HG03135 (cell line): ENCODE results near the gene NYAP2.

Experiments used
- ATAC-seq: cut with Tn5 transposase; IDR thresholded peaks from one replicate; pipeline ENCODE4 v1.9.1; 2021; ENCODE audit warnings: mild to moderate bottlenecking, moderate library complexity; ENCODE audit not compliant: unreplicated experiment

The NYAP2 gene

DNA sequence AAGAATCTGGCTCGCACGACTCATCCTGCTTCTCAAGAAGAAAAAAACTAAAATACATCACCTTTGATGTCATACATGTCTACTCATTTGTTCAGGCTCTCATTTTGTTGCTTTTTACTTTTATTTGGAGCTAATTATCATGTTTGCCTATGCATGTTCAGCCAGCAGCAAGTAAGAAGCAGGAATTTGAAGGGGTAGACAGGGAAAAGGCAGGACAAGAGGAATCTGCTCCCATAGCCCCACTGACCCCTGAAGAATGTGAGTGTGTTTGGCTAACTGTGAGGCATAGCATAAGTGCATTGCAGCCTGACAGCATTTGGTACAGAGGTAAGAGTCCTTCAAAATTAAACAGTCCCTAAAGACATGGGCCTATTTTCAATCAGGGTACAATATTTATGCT lies 72.7 kb downstream of the NYAP2 start:
- no peak for ATAC-seq

- no peak for ATAC-seq
Measured at GRCh38 chr2:225479386-225479785, 79.9 kb downstream of the NYAP2 start.

DNA sequence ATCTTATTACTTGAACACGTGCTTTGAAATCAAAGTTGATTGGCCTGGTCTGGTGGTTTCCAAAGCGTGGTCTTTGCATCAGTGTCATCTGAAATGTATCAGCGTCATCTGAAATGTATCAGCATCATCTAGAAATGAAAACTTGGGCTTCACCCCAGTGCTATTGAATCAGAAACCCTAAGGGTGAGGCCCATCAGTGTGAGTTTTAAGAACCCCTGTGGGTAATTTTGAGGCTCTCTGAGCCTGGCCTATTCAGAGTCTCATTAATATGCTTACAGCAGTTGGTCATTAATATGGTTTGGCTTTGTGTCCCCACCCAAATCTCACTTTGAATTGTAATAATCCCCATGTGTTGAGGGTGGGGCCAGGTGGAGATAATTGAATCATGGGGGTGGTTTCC lies 85.2 kb downstream of the NYAP2 start:
- no peak for ATAC-seq

DNA sequence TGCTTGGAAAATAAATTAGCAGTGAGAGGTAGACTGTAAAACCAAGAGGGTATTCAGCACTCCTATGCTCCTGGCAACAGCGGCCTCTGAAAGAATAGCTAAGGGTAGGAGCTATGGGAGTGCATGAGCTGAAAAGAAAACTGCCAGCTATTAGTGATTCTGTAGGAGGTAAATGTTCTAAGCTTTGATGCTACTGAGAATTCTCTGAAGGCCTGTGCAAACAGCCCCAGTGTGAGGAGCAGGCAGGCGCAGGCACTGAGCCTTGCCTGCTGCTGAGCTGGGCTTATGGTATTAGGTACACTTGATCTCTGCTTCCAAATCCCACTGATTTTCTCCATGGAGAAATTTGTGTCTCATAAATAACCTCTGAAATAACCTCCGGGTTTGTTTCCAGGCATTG lies 86.7 kb downstream of the NYAP2 start:
- no peak for ATAC-seq

GRCh38 chr2:225487878-225488416 lies 88.4 kb downstream of the NYAP2 start:
- no peak for ATAC-seq

GRCh38 chr2:225488743-225489142 lies 89.2 kb downstream of the NYAP2 start:
- no peak for ATAC-seq

- ATAC-seq = no peak
Measured at GRCh38 chr2:225493420-225494099, 94.0 kb downstream of the NYAP2 start.

DNA sequence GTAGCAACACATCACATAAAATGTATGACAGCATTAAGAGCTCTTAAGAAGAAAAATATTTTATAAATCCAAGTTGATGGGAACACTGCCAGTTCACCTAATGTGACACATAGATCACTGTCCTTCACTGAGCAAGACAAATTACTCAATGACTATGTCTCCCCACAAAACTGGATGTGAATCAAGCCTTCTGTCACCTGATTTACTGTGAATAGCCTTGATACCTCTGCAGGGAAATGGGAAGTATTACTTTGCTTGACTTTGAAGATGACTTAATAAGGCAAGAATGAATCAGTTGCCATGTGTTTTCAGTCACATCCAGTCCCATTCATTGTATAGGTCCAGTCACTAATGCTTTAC lies 94.6 kb downstream of the NYAP2 start:
- ATAC-seq = no peak

GRCh38 chr2:225495706-225496105 lies 96.2 kb downstream of the NYAP2 start:
- no peak for ATAC-seq

DNA sequence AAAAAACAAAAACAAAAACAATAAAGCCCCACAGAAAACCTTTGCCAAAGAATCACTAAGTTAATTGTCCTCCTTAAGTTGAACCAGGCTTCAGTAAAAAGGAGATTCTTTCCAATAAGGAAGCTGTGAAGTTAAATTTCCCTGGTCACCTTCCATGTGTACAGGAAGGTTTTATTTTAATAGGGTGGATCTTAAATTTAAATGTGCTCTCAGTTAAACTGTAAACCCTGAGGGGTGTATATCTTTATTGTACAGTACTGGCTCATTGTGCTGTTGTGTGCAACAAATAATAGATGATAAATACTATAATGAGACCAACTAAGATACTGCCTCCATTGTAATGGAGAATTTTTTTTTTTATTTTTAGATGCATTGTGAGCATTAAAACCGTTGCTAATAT lies 97.1 kb downstream of the NYAP2 start:
- no peak for ATAC-seq

- ATAC-seq = no peak
Measured at GRCh38 chr2:225497166-225497565, 97.7 kb downstream of the NYAP2 start.

- no peak for ATAC-seq
Measured at GRCh38 chr2:225501022-225501421, 101.5 kb downstream of the NYAP2 start.

DNA sequence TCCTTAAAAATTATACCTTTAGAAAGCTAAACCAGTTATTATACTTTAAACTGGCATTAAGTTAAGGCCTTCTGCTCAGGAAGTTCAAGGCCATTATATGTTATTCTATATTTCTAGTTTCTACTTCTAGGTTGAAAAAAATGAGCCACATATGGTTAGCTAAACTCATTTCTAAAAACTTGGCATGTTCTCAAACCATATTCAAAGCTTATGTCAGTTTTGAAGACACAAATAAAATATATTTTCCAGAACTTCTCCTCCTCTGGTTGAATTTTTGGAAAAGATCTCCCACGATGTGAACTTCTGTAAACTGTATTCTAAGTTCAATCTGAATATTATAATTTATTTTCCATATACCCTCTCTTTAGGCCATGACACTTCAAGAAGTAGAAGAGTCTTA lies 103.5 kb downstream of the NYAP2 start:
- no peak for ATAC-seq

DNA sequence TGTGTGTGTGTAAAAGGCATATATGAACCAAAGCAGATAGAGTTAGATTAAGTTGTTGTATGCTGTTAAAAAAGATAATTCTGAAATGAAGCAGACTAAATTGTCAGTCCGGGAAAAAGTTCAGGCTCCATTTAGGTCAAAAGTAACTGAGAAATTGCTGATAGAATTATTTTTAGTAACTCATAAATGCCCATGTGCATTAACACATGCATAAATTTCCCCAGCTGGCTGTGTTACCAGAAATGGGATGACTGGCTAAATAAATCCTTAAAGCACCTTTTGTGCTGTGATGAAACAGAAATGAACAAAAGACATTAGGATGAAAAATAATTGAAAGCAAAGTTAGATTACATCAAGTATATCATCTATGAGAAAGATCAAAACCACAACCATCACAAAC lies 111.3 kb downstream of the NYAP2 start:
- ATAC-seq = no peak

DNA sequence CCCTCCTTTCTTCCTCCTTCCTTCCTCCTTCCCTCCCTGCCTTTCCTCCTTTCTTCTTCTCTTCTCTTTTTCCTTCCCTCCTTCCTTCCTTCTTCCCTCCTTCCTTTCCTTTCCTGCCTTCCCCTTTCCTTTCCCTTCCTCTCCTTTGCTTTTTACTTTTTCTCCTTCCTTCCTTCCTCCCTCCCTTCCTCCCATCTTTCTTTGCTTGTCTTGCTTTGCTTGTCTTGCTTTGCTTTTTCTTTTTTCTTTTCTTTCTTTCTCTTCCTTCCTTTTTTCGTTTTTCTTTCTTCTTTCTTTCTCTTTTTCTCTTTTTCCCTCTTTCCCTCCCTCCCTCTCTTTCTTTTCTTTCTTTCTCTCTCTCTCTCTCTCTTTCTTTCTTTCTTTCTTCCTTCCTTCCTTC lies 113.0 kb downstream of the NYAP2 start:
- no peak for ATAC-seq

DNA sequence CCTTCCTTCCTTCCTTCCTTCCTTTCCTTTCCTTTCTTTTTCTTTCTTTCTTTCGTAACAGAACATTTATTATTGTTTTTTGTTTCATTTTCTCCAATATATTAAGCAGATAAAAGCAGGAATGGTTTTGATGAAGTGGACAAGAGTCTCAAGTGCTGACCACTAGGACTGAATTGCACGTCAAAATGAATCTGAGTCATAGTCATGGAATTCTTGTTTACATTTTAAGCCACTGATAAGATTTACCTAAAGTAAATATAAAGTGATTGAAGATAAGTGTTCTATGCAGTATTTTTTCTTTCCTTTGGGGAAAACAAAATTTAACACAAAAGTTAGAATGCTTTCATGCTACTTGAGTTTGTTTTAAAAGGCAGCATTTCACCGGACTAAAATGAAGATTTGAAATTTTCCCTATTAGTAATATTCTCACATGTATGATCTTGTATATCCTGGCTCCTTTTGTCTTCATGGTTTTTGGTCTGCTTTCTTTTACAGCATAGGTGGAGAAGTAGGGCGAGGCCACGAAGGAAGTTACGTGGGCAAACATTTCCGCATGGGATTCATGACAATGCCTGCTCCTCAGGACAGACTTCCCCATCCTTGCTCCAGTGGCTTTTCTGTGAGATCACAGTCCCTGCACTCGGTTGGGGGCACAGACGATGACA lies 113.5 kb downstream of the NYAP2 start:
- no peak for ATAC-seq

DNA sequence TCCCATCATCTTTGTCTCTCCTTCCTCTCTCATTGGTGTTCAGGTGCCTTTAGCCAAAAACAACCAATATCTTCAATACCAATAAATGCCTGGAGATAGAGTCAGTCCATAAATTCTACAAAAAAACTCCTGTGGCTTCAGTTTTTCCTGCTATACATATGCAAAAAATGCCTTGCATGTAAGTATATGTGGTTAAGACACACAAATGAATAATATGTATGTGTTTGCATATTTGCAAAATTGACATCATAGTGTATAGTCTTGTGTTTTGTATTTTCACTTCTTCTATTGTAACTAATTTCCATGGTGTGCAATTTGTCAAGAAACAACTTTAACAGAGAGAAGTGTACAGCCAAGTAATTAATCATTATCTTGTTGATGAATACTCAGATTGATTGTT lies 115.5 kb downstream of the NYAP2 start:
- ATAC-seq = no peak

GRCh38 chr2:225526760-225527390 lies 127.4 kb downstream of the NYAP2 start:
- ATAC-seq = no peak

DNA sequence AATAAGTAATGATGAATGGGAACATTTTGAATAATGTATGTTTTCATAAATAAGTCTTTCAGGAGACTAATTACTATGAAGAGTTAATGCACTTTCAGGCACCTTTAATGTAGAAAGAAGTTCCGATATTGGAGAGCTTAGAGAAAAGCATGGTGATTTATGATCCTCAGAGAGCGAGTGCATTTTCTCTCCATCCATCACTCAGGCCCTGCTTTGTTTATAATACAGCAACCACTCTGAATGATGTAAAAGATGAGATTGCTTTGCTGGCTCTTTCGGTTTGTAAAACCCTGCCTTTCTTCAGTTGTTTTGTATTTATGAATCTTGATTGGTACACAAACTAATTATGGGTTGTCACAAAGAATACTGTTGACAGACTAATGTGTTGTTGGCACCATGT lies 132.0 kb downstream of the NYAP2 start:
- ATAC-seq = no peak

- no peak for ATAC-seq
Measured at GRCh38 chr2:225532096-225532495, 132.6 kb downstream of the NYAP2 start.

DNA sequence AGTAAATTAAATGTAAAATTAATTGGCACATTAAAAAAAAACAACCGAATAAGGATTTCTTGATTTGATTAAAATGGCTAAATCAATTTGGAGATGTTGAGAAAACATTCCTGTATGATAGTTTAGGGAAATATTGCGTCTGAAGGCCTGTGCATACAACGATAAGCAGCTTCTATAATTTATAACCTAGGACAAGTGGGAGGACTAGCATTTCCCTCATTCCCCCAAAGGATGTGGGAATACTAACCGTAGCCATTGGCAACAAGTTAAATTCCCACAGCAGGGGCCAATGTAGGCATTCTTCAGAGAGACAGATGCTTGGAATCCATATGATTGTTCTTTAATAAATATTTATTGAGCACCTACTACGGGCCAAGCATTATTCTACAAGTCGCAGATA lies 134.5 kb downstream of the NYAP2 start:
- no peak for ATAC-seq

GRCh38 chr2:225534697-225535096 lies 135.2 kb downstream of the NYAP2 start:
- no peak for ATAC-seq
